ENCODE results near the gene TSC22D1. TPM values are rescaled to one million over a fixed set of nuclear protein-coding genes. Genes with fewer than 3 reads are reported as not detected.
A peak's percentile ranks its signal among the peaks of the same experiment; 100 is the strongest.

The TSC22D1 gene
- polyA plus RNA-seq, 4 donors: 51.6 to 179 (median 86.9) TPM

DNA sequence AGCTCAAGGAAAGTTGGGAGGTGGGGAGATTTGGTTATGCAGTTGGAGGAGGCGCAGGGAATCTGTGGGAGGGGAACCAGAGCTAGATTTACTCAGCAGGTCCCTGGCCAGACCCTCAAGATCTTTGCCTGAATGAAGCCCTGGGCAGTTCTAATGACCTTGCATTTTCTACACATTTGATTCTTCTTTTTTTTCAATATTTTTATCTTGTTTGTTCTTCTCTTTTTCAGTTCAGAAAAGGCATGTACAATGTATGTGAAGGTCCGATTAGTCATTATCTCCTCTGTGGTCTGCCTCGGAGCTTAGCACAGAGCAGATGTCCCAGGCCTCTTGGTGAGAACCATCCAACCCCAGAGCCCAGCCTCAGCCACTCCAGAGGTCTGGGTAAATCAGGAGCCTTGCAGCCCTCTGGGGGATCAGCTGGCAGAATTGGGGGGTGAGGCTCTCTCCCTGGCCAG is 178.3 kb downstream of the TSC22D1 start:
- no peak overlapping the region for H3K4me3 ChIP-seq (ENCODE audit: low read depth in 1 of 3, low read length in 3 of 3)
- FAIRE-seq (no peak), DNase-seq (no peak)
- H3K27me3 ChIP-seq (ENCODE audit: control insufficient read depth in 3 of 3, insufficient read depth in 3 of 3, low read length in 3 of 3): no peaks in the 10 kb centered on the region
- peaks cover 0 to 11% (median 2%) of the 10 kb centered on the region in 3 donors for H3K4me1 ChIP-seq (ENCODE audit: control insufficient read depth in 3 of 3, insufficient read depth in 2 of 3, low read depth in 1 of 3, low read length in 2 of 3)
- no peaks in the 10 kb centered on the region for H3K9me3 ChIP-seq (ENCODE audit: control insufficient read depth in 2 of 2, insufficient read depth in 1 of 2, low read depth in 1 of 2, low read length in 1 of 2)
- no peaks in the 10 kb centered on the region for H3K36me3 ChIP-seq (ENCODE audit: control insufficient read depth in 3 of 3, insufficient read depth in 2 of 3, low read depth in 1 of 3, low read length in 3 of 3)
- 81 to 85% (median 83%) methylated on average over 3 of the region's 3 CpGs for WGBS, 3 donors
- peak overlapping the region in 2 of 3 donors; percentile 36 to 75 for H3K27ac ChIP-seq (ENCODE audit: low read depth in 1 of 3, low read length in 2 of 3)

GRCh38 chr13:44396701-44397580 is 179.2 kb downstream of the TSC22D1 start:
- FAIRE-seq (no peak), DNase-seq (no peak)
- H3K4me3 ChIP-seq (ENCODE audit: low read depth in 1 of 3, low read length in 3 of 3): no peak overlapping the region
- WGBS, 3 donors: 65 to 84% (median 78%) methylated on average over 26 of the region's 26 CpGs
- H3K36me3 ChIP-seq (ENCODE audit: control insufficient read depth in 3 of 3, insufficient read depth in 2 of 3, low read depth in 1 of 3, low read length in 3 of 3): no peaks in the 10 kb centered on the region
- H3K4me1 ChIP-seq (ENCODE audit: control insufficient read depth in 3 of 3, insufficient read depth in 2 of 3, low read depth in 1 of 3, low read length in 2 of 3): peaks cover 0 to 11% (median 2%) of the 10 kb centered on the region in 3 donors
- no peaks in the 10 kb centered on the region for H3K9me3 ChIP-seq (ENCODE audit: control insufficient read depth in 2 of 2, insufficient read depth in 1 of 2, low read depth in 1 of 2, low read length in 1 of 2)
- H3K27ac ChIP-seq (ENCODE audit: low read depth in 1 of 3, low read length in 2 of 3): peak overlapping the region in 2 of 3 donors; percentile 36 to 75
- no peaks in the 10 kb centered on the region for H3K27me3 ChIP-seq (ENCODE audit: control insufficient read depth in 3 of 3, insufficient read depth in 3 of 3, low read length in 3 of 3)

DNA sequence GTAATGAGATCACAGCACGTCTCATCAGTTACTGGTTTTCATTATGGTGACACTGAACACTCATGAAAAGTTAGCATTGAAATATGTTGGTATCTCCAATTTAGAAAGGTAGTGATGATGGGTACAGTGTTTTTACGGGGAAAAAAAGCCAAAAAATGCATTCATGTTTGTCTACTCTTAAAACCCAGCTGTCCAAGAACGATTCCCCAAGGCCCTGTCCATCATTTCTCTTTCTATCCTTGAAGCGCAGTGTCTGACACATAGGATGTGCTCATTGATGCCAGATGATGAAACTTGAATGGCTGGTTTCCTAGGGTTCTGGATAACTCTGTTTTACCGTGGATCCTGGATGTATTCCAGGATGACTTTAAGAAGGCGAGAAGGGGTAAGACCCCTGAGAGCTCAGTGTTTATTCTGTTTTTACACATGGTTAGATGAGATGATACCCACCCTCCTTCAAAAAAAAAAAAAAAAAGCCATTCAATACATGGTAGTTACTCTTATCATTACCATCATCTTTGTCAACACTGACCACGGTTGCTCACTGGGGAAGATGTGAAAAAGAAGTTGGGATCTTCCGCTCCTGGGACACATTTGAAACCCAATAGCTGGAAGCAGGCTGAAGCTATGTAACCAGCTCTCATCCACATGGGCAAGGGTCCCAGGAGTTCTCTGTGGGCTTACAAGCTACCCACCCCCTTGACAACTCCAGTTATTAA is 180.0 kb downstream of the TSC22D1 start:
- peak overlapping the region in 2 of 3 donors; percentile 28 to 75 for H3K27ac ChIP-seq (ENCODE audit: low read depth in 1 of 3, low read length in 2 of 3)
- H3K4me1 ChIP-seq (ENCODE audit: control insufficient read depth in 3 of 3, insufficient read depth in 2 of 3, low read depth in 1 of 3, low read length in 2 of 3): peaks cover 0 to 11% (median 2%) of the 10 kb centered on the region in 3 donors
- H3K4me3 ChIP-seq (ENCODE audit: low read depth in 1 of 3, low read length in 3 of 3): no peak overlapping the region
- 83 to 88% (median 85%) methylated on average over 8 of the region's 8 CpGs for WGBS, 3 donors
- DNase-seq: no peak
- no peaks in the 10 kb centered on the region for H3K36me3 ChIP-seq (ENCODE audit: control insufficient read depth in 3 of 3, insufficient read depth in 2 of 3, low read depth in 1 of 3, low read length in 3 of 3)
- no peaks in the 10 kb centered on the region for H3K27me3 ChIP-seq (ENCODE audit: control insufficient read depth in 3 of 3, insufficient read depth in 3 of 3, low read length in 3 of 3)
- FAIRE-seq: no peak
- no peaks in the 10 kb centered on the region for H3K9me3 ChIP-seq (ENCODE audit: control insufficient read depth in 2 of 2, insufficient read depth in 1 of 2, low read depth in 1 of 2, low read length in 1 of 2)

GRCh38 chr13:44394658-44395057 is 181.5 kb downstream of the TSC22D1 start:
- Histone ChIP-seq H3K36me3 (ENCODE audit: control insufficient read depth in 3 of 3, insufficient read depth in 2 of 3, low read depth in 1 of 3, low read length in 3 of 3) (no peaks in the 10 kb centered on the region), H3K4me3 (ENCODE audit: low read depth in 1 of 3, low read length in 3 of 3) (no peak overlapping the region), H3K27ac (ENCODE audit: low read depth in 1 of 3, low read length in 2 of 3) (no peak overlapping the region), H3K27me3 (ENCODE audit: control insufficient read depth in 3 of 3, insufficient read depth in 3 of 3, low read length in 3 of 3) (no peaks in the 10 kb centered on the region), H3K9me3 (ENCODE audit: control insufficient read depth in 2 of 2, insufficient read depth in 1 of 2, low read depth in 1 of 2, low read length in 1 of 2) (no peaks in the 10 kb centered on the region), H3K4me1 (ENCODE audit: control insufficient read depth in 3 of 3, insufficient read depth in 2 of 3, low read depth in 1 of 3, low read length in 2 of 3) (peaks cover 0 to 11% (median 2%) of the 10 kb centered on the region in 3 donors)
- no peak for DNase-seq
- no peak for FAIRE-seq

DNA sequence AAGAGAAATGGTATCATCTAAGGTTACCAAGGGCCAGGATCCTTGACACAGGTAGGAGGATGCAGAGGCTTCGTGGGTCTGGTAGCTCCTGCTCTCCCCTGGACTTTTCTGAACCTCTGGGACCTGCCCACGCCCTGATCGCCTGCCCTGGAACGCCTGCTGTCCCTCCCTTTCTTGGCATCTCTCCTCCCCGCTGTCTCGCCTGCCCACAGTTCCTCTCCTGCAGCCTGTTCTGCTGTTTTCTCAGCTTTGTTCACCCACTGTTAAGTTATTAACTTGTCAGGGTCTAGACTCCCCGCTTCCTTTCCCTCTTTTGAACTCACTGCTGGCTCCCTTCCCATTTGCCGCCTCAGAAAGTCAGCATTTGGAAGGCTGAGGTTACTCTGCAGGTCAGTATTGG is 182.7 kb downstream of the TSC22D1 start:
- H3K36me3 ChIP-seq (ENCODE audit: control insufficient read depth in 3 of 3, insufficient read depth in 2 of 3, low read depth in 1 of 3, low read length in 3 of 3): no peaks in the 10 kb centered on the region
- 7 to 44% (median 31%) methylated on average over 8 of the region's 8 CpGs for WGBS, 3 donors
- no peak overlapping the region for H3K27ac ChIP-seq (ENCODE audit: low read depth in 1 of 3, low read length in 2 of 3)
- FAIRE-seq (no peak), DNase-seq (peak in 1 of 2 donors; percentile 73)
- no peak overlapping the region for H3K4me3 ChIP-seq (ENCODE audit: low read depth in 1 of 3, low read length in 3 of 3)
- H3K9me3 ChIP-seq (ENCODE audit: control insufficient read depth in 2 of 2, insufficient read depth in 1 of 2, low read depth in 1 of 2, low read length in 1 of 2): no peaks in the 10 kb centered on the region
- H3K4me1 ChIP-seq (ENCODE audit: control insufficient read depth in 3 of 3, insufficient read depth in 2 of 3, low read depth in 1 of 3, low read length in 2 of 3): peaks cover 0 to 7% (median 0%) of the 10 kb centered on the region in 3 donors
- H3K27me3 ChIP-seq (ENCODE audit: control insufficient read depth in 3 of 3, insufficient read depth in 3 of 3, low read length in 3 of 3): no peaks in the 10 kb centered on the region

DNA sequence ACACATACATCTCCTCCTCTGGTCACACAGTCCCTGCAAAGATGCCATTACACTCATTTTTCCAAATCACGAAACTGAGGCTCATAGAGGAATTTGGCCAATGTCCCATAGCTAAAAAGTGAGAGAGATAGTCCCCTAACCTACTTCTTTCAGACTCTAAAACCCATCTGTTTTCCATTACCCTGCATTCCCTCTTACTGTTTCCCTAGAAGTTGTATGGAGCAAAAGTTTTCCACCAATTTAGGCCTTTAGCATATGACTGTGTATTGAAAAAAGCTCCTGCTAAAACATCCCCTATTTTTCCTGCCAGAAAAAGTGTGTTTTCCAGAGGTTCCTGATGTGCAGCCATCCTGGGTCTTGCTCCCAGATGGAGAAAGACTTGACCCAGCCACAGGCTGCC is 186.3 kb downstream of the TSC22D1 start:
- peaks cover 0 to 14% (median 0%) of the 10 kb centered on the region in 3 donors for H3K4me1 ChIP-seq (ENCODE audit: control insufficient read depth in 3 of 3, insufficient read depth in 2 of 3, low read depth in 1 of 3, low read length in 2 of 3)
- H3K36me3 ChIP-seq (ENCODE audit: control insufficient read depth in 3 of 3, insufficient read depth in 2 of 3, low read depth in 1 of 3, low read length in 3 of 3): peaks cover 0 to 3% (median 0%) of the 10 kb centered on the region in 3 donors
- no peak for DNase-seq
- no peak overlapping the region for H3K27ac ChIP-seq (ENCODE audit: low read depth in 1 of 3, low read length in 2 of 3)
- H3K4me3 ChIP-seq (ENCODE audit: low read depth in 1 of 3, low read length in 3 of 3): no peak overlapping the region
- 74 to 94% (median 79%) methylated on average over 1 of the region's 1 CpG for WGBS, 3 donors
- FAIRE-seq: no peak
- peaks cover 0 to 2% of the 10 kb centered on the region in 2 donors for H3K9me3 ChIP-seq (ENCODE audit: control insufficient read depth in 2 of 2, insufficient read depth in 1 of 2, low read depth in 1 of 2, low read length in 1 of 2)
- H3K27me3 ChIP-seq (ENCODE audit: control insufficient read depth in 3 of 3, insufficient read depth in 3 of 3, low read length in 3 of 3): no peaks in the 10 kb centered on the region

DNA sequence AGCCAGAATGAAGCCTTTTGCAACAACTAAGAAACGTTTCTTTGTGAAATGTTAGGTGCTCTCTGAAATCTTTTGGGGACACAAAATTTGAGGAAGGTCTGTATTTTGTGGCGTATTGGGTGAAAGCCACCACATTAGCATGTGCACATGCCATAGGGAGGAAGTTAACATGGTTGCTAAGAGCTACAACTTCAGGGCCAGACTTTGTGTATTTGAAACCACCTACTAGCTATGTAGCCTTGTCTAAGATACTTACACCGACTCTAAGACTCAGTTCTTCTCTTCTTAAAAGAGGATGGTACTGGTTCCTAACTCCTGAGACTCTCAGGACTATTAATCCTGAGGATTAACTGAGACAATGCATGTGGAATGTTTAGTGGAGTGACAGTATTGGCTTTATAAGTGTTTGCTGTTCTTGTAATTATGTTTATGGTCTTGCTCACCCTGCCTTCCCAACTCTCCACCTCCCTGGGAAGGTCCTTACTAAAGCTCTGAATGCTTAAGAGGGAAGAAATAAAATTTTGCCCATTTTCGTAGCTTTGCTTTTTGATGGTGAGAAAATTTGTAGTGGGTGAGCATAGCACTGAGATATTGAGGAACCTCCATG is 187.0 kb downstream of the TSC22D1 start:
- H3K9me3 ChIP-seq (ENCODE audit: control insufficient read depth in 2 of 2, insufficient read depth in 1 of 2, low read depth in 1 of 2, low read length in 1 of 2): peaks cover 0 to 2% of the 10 kb centered on the region in 2 donors
- WGBS, 3 donors: 71 to 84% (median 78%) methylated on average over 4 of the region's 4 CpGs
- no peak for DNase-seq
- no peak for FAIRE-seq
- peaks cover 0 to 14% (median 0%) of the 10 kb centered on the region in 3 donors for H3K4me1 ChIP-seq (ENCODE audit: control insufficient read depth in 3 of 3, insufficient read depth in 2 of 3, low read depth in 1 of 3, low read length in 2 of 3)
- no peak overlapping the region for H3K27ac ChIP-seq (ENCODE audit: low read depth in 1 of 3, low read length in 2 of 3)
- H3K36me3 ChIP-seq (ENCODE audit: control insufficient read depth in 3 of 3, insufficient read depth in 2 of 3, low read depth in 1 of 3, low read length in 3 of 3): peaks cover 0 to 3% (median 0%) of the 10 kb centered on the region in 3 donors
- no peaks in the 10 kb centered on the region for H3K27me3 ChIP-seq (ENCODE audit: control insufficient read depth in 3 of 3, insufficient read depth in 3 of 3, low read length in 3 of 3)
- no peak overlapping the region for H3K4me3 ChIP-seq (ENCODE audit: low read depth in 1 of 3, low read length in 3 of 3)

DNA sequence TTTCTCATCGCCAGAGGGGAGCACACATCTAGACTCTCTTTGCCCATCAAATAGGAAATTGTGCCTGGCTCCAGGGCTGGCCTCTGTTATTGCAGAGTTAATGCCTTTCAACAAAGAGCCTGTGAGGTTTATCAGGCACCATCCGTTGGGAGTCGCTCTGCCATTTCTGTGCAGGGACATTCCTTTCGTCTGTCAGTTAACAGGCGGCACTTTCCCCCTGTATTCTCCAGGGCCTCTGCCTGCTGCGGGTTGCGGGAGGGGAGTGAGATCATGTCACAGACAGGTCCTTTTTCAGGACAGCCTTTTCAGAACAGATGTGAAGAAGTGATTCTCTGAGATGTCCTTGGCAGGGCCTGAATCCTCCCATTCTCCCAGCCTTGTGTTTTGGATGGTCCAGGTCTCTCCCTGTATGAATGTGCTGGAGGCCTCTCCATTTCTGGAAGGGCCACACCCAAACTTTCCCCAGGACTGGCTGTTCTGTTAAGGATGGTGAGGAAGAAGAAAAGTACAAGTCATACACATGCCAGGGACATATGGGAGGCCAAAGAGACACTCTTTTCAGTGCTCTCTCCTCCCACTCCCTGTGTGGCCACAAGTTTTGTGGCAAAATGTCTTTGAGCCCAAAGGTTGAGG is 187.6 kb downstream of the TSC22D1 start:
- 77 to 80% (median 79%) methylated on average over 7 of the region's 7 CpGs for WGBS, 3 donors
- Histone ChIP-seq H3K4me3 (ENCODE audit: low read depth in 1 of 3, low read length in 3 of 3) (no peak overlapping the region), H3K9me3 (ENCODE audit: control insufficient read depth in 2 of 2, insufficient read depth in 1 of 2, low read depth in 1 of 2, low read length in 1 of 2) (peaks cover 0 to 2% of the 10 kb centered on the region in 2 donors), H3K27me3 (ENCODE audit: control insufficient read depth in 3 of 3, insufficient read depth in 3 of 3, low read length in 3 of 3) (no peaks in the 10 kb centered on the region), H3K4me1 (ENCODE audit: control insufficient read depth in 3 of 3, insufficient read depth in 2 of 3, low read depth in 1 of 3, low read length in 2 of 3) (peaks cover 0 to 14% (median 0%) of the 10 kb centered on the region in 3 donors), H3K27ac (ENCODE audit: low read depth in 1 of 3, low read length in 2 of 3) (no peak overlapping the region), H3K36me3 (ENCODE audit: control insufficient read depth in 3 of 3, insufficient read depth in 2 of 3, low read depth in 1 of 3, low read length in 3 of 3) (peaks cover 0 to 3% (median 0%) of the 10 kb centered on the region in 3 donors)
- DNase-seq: no peak
- no peak for FAIRE-seq

Measured in small intestine (tissue), 7 donors.